Measurements from ENCODE around the gene SCARB2.

- TF ChIP-seq, protein P1, sequence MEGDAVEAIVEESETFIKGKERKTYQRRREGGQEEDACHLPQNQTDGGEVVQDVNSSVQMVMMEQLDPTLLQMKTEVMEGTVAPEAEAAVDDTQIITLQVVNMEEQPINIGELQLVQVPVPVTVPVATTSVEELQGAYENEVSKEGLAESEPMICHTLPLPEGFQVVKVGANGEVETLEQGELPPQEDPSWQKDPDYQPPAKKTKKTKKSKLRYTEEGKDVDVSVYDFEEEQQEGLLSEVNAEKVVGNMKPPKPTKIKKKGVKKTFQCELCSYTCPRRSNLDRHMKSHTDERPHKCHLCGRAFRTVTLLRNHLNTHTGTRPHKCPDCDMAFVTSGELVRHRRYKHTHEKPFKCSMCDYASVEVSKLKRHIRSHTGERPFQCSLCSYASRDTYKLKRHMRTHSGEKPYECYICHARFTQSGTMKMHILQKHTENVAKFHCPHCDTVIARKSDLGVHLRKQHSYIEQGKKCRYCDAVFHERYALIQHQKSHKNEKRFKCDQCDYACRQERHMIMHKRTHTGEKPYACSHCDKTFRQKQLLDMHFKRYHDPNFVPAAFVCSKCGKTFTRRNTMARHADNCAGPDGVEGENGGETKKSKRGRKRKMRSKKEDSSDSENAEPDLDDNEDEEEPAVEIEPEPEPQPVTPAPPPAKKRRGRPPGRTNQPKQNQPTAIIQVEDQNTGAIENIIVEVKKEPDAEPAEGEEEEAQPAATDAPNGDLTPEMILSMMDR (conservative IDR thresholded peaks at IDR 0.05; ENCODE audit: low read length): no peak
- no peak for TF ChIP-seq EZH2phosphoT487 (IDR thresholded peaks at IDR 0.05; ENCODE audit: borderline replicate concordance)
These were observed 57.0 kb downstream of the SCARB2 start for GRCh38 chr4:76156635-76157034.

All from Loucy (cell line).